Measurements from ENCODE around the gene RNF17.
"Not testable (repeated sequence)": the region's sequence is repeated elsewhere in the genome, so short reads cannot be mapped to it uniquely, and the experiment has no call there.

Gene RNF17

DNA sequence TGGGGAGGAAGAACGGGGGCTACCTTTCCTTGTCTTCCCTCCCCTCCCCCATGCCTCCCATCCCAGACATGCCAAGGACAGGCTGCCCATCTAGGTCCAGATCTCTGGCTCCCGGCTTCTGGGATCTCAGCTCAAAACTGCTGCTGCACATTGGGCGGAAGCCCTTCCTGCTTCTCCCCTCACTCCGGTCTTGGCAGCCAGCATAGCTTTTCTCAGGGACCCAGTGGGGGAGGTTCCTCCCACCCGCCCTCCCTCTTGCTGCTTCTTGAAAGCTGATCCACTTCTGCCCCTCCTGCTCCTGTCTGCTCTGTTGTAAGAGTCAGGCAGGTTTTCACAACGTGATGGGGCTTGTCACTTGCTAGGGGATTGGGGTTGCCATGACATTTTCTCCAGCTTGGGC is 21.7 kb upstream of the RNF17 start:
- DNase-seq (ENCODE audit: low read depth): no peak

DNA sequence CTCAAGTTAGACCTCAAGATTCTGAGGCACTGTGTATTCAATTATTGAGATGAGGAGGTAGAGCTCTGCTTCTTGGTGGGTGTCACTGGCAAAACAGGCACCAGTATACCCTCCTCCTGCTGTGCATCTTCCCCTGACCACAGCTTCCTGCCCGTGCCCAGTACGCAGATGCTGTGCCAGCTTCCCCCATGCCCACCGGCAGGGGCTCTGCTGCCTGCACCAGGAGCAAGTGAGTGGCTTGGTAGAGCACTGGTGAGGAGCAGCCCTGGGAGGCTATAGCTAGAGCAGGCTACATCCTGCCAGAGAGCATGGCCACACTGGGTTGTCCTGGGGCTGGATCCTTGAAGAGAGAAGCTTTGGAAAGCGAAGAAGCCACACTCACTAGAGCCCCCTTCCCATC is 21.0 kb upstream of the RNF17 start:
- no peak for DNase-seq (ENCODE audit: low read depth)

DNA sequence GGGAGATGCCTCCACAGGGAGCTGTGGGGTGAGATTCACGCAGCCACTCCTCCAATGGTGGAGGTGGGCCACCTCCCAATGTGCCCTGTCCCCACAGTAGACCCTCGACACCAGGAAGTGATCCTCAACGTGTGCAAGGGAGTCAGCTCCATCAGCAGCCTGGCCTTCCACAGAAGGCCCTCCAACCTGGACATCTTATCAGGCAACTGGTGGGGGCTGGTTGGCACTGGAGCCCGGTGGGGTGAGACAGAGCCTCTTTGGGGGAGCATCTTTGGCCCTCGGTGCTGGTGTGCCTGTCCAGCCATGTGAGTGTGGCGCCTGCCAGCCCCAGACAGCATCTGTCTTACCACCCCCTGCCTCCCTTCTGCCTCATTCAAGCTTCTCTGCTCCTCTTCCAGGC is 19.7 kb upstream of the RNF17 start:
- DNase-seq (ENCODE audit: low read depth): no peak

DNA sequence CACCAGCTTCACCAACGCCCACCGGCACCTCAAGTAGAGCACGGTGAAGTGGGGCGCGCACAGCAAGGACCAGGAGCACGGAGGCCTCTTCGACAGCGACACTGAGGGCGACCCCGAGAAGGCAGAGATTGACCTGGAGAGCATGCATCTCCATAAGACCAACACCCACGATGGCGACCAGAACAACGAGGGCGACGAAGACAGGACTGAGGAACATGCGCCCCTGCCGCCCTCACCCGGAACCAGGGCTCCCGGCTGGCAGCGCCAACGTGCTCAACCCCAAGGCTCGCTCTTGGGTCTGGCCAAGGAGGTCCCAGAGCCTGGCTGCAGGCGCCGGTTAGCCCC is 18.5 kb upstream of the RNF17 start:
- DNase-seq (ENCODE audit: low read depth): no peak

DNA sequence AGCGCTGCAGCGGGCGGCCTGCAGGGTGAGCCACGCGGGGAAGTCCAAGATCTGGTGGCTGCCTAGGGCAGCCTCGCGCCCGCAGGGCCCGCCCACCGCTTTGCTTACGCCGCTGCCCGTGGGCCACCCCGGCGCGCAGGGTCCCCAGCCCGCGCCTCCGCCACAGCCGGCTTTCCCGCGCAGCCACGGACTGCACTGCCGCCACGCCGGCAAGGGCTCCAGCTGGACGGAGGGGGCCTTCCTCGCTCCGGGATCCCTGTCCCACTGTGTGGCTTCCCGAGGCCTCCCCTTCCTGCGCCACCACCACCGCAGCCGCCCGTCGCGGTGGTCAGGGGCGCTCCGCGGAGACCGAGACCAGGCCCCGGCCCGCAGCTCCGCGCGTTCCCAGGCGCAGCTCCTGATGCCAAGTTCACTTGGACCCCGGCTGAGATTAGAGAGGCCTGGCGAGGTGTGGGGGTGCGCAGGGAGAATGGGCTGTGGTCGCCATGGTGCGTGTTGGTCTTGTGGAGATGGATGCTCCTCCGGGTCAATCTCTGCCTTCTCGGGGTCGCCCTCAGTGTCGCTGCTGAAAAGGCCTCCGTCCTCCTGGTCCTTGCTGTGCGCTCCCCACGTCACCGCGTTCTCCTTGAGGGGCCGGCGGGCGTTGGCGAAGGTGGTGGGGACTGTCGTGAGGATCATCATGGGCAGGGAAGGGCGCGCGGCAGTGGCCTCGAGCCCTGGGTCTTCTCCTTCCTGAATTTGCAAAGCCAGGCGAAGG is 17.9 kb upstream of the RNF17 start:
- no peak for DNase-seq (ENCODE audit: low read depth)

DNA sequence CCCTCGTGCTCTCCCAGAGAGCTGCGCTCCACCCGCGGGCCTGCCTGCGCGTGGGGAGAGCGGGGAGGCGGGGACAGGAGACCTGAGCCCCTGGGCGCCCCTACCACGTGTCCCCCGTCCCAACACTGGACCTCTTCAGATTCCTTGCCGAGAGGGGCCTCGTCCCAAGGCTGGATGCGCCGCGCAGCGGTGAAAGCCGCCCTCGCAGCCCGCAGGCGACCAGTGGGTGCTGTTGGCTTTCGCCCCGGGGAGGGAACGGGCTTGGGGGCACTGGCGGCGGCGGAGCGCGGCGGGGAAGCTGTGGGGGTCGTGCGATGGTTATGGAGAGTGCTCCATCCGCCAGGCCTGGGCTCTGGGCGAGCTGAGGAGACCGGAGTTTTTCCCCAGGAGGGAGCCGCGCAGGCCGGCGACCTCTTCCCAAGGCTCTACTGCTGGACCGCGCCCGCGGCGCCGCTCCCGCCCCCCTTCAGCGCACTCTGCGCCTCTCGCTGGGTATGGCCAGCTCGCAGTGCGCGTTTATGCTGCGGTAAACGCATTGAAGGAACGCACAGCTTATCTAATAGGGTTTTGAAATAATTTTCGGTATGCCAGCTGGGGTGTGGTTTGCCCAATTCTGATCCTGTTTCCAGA is 17.2 kb upstream of the RNF17 start:
- DNase-seq (ENCODE audit: low read depth): no peak

DNA sequence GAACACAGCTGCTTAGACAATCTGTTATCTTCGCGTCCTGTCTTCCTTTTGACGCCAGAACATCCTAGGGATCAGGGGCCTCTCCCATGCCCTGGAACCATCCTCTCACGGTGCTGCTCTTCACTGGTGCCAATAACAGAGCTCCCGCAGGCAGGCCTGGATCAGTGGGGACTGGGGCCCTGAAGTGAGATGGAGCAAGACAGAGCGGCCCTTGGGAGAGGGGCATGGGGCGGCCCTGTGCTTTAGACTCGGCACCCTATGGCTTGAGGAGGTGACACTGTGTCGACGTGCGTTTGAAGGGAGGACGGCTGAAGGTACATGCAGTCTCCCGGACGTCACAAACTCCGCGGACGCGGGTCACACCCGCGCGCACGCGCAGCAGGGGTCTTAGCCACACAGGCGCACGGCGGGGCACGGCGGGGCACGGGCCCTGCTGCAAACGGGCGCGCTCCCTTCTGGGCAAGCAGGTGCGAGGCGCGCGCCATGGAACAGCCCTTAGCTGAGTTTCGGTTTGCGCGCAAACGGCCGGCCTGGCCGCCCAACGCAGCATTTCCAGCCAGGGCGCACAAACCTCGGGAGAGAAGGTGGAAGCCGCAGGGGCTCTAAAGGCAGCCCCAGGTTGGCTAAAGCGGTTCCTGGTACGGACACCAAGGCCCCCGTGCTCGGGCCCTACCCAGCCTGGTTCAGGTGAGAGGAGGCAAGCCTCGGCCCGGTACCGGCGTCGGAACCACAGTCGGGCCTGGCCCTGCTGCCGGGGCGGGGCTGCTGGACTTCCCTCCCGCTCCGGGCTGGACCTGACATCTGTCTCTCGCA is 16.5 kb upstream of the RNF17 start:
- no peak for DNase-seq (ENCODE audit: low read depth)

DNA sequence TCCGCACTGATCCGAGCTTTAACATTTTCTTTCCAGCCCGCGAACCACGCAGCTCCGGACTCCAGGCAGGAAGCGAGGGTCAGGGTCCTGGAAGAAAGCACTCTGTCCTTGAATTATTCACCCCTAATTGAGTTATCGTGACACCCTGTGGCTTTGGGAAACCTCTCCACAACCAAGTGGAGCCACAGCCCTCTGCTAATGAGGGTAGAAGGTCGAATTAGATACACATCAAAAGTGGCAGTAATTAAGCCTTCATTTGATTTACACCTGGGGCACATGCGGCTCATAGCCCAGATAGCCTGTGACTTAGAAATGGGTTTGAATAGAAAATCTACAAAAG is 15.9 kb upstream of the RNF17 start:
- DNase-seq (ENCODE audit: low read depth): no peak

DNA sequence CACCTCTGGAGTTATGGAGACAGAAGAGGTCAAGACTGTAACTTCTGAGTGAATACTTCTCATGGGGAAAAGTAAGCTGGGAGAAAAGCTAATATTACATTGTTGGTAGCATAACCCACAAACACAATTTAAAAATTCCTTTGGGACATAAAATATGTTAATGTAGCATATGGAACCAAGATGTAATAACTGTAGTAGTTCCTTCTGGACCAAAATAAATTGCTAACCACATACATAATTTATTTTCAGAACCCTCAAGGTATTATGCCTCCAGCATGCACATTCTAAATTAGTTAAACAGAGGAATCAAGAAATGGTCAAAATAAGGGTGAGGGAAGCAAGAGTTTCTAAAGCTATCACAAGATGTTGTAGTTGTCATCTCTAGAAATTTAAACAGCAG is 4.8 kb upstream of the RNF17 start:
- DNase-seq (ENCODE audit: low read depth): no peak

DNA sequence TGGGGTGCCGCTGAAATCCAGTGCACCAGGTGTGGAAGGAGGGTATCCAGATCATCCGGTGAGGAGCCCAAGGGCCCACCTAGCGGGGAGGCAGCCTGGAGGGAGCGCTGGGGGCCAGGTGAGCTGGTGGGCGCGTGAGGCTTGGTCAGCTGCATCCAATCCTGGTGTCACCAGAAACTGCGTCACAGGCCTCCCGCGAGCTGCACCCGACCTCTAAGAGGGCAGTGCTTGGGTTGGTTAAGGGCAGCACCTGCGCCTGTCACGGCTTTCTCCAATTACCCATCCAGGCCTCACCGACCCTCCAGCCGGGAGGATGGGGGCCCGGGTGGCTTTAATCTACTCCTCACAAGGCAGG is 284 bp downstream of the RNF17 start:
- no peak for DNase-seq (ENCODE audit: low read depth)

DNA sequence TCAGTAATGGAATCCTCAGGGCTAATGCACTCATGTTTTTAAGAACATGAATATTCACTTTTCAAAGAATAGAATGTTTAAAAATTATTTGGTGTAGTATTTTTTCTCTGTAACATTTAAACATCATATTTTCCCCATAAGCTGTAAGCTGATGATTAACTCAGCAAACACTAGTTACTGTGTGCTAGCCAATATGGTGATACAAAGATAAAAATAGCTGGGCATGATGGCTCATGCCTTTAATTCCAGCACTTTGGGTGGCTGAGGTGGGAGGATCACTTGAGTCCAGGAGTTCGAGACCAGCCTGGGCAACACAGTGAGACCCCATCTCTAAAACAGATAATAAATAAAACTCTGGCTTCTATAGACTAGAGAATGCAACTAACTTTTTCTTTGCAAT is 13.2 kb downstream of the RNF17 start:
- no peak for DNase-seq (ENCODE audit: low read depth)

DNA sequence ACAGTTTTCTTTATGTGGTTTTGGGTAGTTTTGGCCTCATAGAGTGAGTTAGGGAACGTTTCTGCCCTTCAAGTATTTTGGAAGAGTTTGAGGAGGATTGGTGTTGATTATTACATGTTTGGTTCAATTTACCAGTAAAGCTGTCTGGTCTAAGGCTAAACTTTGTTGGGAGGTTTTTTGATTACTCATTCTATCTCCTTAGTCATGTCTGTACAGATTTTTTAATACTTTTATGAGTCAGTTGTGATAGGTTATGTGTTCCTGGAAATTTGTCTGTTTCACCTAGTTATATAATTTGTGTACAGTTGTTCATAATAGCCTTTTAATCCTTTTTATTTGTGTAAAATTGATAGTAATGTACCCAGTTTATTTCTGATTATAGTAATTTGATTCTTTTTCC is 20.4 kb downstream of the RNF17 start:
- DNase-seq (ENCODE audit: low read depth): no peak

DNA sequence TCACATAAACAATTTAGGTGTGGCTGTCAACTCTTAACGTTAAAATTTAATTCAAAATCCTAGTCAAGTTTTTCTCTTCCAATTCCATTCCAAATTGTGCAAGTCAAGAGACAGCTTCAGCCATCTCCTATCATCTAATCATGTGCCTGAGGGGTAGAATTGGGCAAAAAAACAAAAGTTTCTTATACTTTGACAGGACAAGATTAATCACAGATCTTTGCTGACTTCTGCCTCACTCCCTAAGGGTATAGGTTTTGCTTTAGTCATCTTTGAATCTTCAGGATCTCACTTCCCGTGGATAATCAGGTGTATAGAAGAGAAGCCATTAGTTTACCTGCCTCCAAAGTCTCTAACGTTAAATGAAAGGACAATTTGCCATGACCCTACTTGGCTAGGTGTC is 24.6 kb downstream of the RNF17 start:
- no peak for DNase-seq (ENCODE audit: low read depth)

DNA sequence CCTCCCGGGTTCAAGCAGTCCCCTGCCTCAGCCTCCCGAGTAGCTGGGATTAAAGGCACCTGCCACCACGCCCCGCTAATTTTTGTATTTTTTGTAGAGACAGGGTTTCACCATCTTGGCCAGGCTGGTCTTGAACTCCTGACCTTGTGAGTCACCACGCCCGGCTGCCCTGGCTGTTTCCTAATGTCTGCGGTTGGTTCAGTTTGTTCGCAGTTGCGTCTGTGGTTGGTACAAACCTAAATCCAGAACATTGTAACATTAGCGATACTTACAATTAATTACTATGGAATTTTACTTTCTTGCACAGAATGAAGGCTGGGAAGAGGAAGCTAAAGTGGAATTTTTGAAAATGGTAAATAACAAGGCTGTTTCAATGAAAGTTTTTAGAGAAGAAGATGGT is 38.1 kb downstream of the RNF17 start:
- no peak for DNase-seq (ENCODE audit: low read depth)

DNA sequence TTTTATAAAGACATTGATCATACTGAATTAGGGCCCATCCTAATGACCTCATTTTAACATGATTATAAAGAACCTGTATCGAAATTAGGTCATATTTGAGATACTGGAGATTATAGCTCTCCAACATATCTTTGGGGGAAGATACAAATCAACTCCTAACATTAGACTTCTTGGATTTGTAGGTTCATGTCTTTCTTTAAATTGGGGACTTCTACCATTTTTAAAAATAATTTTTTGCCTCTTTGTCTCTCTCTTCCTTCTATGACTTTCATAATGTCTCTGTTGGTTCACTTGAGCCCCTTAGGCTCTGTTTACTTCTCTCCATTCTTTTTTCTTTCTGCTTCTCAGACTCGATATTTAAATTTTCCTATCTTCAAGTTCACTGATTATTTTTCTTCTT is 57.2 kb downstream of the RNF17 start:
- no peak for DNase-seq (ENCODE audit: low read depth)

DNA sequence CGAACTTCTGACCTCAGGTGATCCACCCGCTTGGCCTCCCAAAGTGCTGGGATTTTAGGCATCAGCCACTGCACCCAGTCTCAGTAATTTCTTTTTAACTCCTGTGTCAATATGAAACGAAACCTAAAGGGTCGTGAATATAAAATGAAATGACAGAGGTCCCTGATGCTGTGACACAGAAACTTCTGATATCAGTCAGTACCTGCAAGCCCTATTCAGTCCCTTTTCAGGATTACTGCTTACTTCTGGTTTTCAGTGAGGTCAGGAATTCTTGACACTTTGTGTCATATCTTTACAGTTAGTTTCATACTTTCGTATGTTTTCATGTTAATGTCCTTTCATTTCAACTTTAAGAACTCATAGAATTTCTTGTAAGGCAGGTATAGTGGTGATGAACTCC is 58.7 kb downstream of the RNF17 start:
- DNase-seq (ENCODE audit: low read depth): no peak

DNA sequence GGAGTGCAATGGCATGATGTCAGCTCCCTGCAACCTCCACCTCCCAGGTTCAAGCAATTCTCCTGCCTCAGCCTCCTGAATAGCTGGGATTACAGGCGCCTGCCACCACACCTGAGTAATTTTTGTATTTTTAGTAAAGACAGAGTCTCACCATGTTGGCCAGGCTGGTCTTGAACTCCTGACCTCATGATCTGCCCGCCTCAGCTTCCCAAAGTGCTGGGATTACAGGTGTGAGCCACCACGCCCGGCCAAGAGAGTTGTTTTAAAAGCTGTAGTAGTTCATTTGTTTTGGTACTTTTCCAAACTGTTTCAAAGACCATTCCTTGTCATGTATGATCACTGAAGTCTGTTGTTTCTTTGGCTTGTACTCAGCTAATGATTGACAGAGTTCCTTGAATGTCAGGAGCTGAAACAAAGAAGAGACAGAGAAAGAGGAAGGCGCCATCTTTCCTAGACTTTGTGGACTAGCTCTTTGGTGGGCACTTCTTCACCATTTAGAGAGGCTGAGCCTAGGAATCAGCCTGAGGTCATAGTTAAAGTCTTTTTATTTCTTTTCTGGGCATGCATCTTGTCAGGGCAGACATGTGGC is 59.2 kb downstream of the RNF17 start:
- not testable (repeated sequence) for DNase-seq (ENCODE audit: low read depth)

DNA sequence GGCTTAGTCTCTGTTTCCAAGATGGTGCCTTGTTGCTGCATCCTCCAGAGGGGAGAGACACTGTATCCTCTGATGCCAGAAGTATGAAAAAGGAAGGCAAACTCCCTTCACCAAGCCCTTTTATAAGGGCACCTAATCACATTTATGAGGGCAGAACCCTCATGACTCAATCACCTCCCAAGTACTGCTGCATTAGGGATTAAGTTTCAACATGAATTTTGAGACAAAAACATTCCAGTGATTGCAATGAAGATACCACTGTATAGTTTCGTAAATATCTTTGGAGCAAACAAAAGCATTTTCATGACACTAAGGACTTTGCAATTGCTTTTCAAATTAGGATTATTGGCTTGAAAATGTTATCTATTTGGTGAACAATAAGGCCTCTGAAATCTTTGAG is 63.8 kb downstream of the RNF17 start:
- DNase-seq (ENCODE audit: low read depth): no peak

DNA sequence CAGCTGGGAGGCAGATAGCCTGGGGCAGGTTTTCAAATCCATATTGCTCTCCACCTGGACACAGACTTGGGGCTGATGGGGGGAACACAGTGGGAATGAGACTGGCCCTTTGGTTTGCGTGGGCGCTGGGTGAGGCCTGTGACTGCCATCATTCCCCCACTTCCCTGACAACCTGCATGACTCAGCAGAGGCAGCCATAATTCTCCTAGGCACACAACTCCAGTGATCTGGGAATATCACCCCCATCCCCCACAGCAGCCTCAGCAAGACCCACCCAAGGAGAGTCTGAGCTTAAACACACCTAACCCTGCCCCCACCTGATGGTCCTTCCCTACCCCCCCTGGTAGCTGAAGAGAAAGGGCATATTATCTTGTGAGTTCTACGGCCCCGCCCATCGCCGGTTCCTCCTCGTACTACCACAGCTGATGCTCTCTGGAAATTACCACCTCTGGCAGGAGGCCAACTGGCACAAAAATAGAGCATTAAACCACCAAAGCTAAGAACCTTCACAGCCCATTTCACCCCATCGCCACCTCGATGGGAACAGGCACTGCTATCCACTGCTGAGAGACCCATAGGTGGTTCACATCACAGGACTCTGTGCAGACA is 71.0 kb downstream of the RNF17 start:
- no peak for DNase-seq (ENCODE audit: low read depth)

DNA sequence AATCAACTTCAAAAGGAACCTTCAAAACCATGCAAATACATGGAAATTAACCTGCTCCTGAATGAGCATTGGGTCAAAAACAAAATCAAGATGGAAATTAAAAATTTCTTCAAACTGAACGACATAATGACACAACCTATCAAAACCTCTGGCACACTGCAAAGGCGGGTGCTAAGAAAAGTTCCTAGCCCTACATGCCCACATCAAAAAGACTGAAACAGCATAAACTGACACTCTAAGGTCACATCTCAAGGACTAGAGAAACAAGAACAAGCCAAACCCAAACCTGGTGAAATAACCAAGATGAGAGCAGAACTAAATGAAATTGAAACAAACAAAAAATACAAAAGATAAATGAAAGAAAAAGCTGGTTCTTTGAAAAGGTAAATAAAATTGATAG is 73.6 kb downstream of the RNF17 start:
- DNase-seq (ENCODE audit: low read depth): not testable (repeated sequence)

DNA sequence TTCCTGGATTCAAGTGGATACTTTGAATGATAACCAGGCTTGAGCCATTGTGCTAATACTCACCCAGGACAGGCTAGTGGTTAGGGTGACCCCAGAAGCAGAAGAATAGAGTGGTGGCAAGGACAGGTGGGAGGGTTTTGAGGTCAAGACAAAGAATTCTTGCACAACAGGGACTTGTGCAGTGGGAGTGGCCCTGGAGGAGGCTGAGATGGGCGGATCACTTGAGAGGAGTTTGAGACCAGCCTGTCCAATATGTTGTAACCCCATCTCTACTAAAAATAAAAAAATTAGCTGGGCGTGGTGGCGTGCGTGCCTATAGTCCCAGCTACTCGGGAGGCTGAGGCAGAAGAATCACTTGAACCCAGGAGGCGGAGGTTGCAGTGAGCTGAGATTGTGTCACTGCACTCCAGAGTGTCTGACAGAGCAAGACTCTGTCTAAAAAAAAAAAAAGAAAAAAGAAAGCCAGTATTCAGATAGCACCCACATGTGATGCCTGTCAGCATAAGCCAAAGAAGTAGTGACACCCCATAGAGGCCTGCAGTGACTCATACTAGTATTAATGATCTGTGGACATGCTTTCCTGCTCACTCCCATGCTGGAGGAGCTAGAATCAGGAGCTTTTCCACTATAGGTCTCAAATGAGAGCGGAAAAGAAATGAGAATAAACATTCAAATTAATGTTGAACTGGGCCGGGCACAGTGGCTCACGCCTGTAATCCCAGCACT is 78.7 kb downstream of the RNF17 start:
- no peak for DNase-seq (ENCODE audit: low read depth)

DNA sequence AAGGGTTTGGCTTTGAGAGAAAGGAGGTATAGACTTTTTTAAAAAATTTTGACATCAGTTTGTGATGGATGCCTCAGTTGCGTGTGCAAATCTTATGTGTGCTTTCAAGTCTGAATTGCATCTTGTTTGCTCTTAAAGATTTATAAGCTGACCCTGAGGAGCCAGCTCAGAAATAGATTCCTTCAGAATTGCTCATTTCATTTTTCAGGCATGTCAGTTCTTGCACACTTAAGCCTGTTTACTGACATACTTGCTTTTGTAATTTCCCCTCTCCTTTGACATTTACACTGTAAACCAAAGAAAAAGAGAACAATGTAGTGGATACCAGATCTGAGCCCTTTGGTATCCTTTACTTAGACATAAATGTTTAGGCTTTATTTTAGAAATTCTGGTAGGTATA is 87.6 kb downstream of the RNF17 start:
- DNase-seq (ENCODE audit: low read depth): no peak
